Liver (tissue), 9 donors: ENCODE measurements around the gene ING5. TPM values are rescaled to one million over a fixed set of nuclear protein-coding genes. Genes with fewer than 3 reads are reported as not detected.

Source experiments
- DNase-seq: peaks from one replicate; pipeline ENCODE4 v3.0.0-alpha.2; 2017; ENCODE audit warnings: low spot score
- H3K27ac ChIP-seq, 2 donors: one replicate each; pipeline ENCODE4 v1.7.0; 2013; ENCODE audit warnings: inconsistent platforms in 2 of 2, low read length in 2 of 2, control low read depth in 1 of 2, low read depth in 1 of 2, mild to moderate bottlenecking in 1 of 2
- H3K27me3 ChIP-seq, 4 donors: one replicate each; pipeline versions ENCODE4 v1.6.1 to v1.7.0; 2013; ENCODE audit warnings: low read length in 3 of 4, inconsistent platforms in 1 of 4, mild to moderate bottlenecking in 1 of 4, moderate library complexity in 1 of 4; ENCODE audit not compliant: control insufficient read depth in 4 of 4, insufficient read depth in 4 of 4
- H3K36me3 ChIP-seq, 4 donors: one replicate each; pipeline versions ENCODE4 v1.6.1 to v1.7.0; 2013; ENCODE audit warnings: low read length in 3 of 4, mild to moderate bottlenecking in 3 of 4, low read depth in 1 of 4, moderate library complexity in 1 of 4; ENCODE audit not compliant: control insufficient read depth in 4 of 4, insufficient read depth in 3 of 4
- H3K4me1 ChIP-seq, 4 donors: one replicate each; pipeline versions ENCODE4 v1.6.1 to v1.7.0; 2013; ENCODE audit warnings: low read length in 3 of 4, mild to moderate bottlenecking in 3 of 4, moderate library complexity in 1 of 4; ENCODE audit not compliant: control insufficient read depth in 4 of 4, insufficient read depth in 4 of 4
- H3K4me3 ChIP-seq, 3 donors: one replicate each; pipeline versions ENCODE4 v1.6.1 to v1.7.0; 2013; ENCODE audit warnings: low read length in 3 of 3, control low read depth in 1 of 3, low read depth in 1 of 3, mild to moderate bottlenecking in 1 of 3
- H3K9ac ChIP-seq, 2 donors: one replicate each; pipeline ENCODE4 v1.7.0; 2013; ENCODE audit warnings: low read length in 2 of 2, mild to moderate bottlenecking in 2 of 2, moderate library complexity in 2 of 2, control low read depth in 1 of 2, low read depth in 1 of 2
- H3K9me3 ChIP-seq, 4 donors: one replicate each; pipeline versions ENCODE4 v1.6.1 to v1.7.0; 2013; ENCODE audit warnings: low read length in 3 of 4; ENCODE audit not compliant: control insufficient read depth in 4 of 4
- EGR1 ChIP-seq, 2 donors: IDR thresholded peaks; 2 replicates each; pipeline ENCODE4 v1.6.1; 2016 to 2018; ENCODE audit warnings: antibody characterized with exemption in 2 of 2, low read depth in 2 of 2
- FOXA1 ChIP-seq: IDR thresholded peaks from 2 replicates; pipeline ENCODE4 v1.6.1; 2016; ENCODE audit warnings: antibody characterized with exemption
- FOXA2 ChIP-seq: IDR thresholded peaks from 2 replicates; pipeline ENCODE4 v1.6.1; 2016; ENCODE audit warnings: antibody characterized with exemption
- GABPA ChIP-seq, 2 donors: IDR thresholded peaks in 1 of 2; conservative IDR thresholded peaks in 1 of 2; 2 replicates each; pipeline ENCODE4 v1.6.1; 2016; ENCODE audit warnings: antibody characterized with exemption in 2 of 2, mild to moderate bottlenecking in 1 of 2, moderate library complexity in 1 of 2
- HNF4A ChIP-seq, 2 donors: conservative IDR thresholded peaks; 2 replicates each; pipeline ENCODE4 v1.6.1; 2016; ENCODE audit warnings: antibody characterized with exemption in 2 of 2, mild to moderate bottlenecking in 2 of 2
- HNF4G ChIP-seq: IDR thresholded peaks from 2 replicates; pipeline ENCODE4 v1.6.1; 2016; ENCODE audit warnings: antibody characterized with exemption
- JUND ChIP-seq, 2 donors: IDR thresholded peaks; 2 replicates each; pipeline ENCODE4 v1.6.1; 2016; ENCODE audit warnings: antibody characterized with exemption in 2 of 2
- NR2F2 ChIP-seq: IDR thresholded peaks from 2 replicates; pipeline ENCODE4 v1.6.1; 2016; ENCODE audit warnings: antibody characterized with exemption
- RAD21 ChIP-seq, 2 donors: IDR thresholded peaks; 2 replicates each; pipeline ENCODE4 v1.6.1; 2016; ENCODE audit warnings: antibody characterized with exemption in 2 of 2, mild to moderate bottlenecking in 2 of 2
- RXRA ChIP-seq, 2 donors: IDR thresholded peaks; 2 replicates each; pipeline ENCODE4 v1.6.1; 2017 to 2018; ENCODE audit warnings: antibody characterized with exemption in 2 of 2, mild to moderate bottlenecking in 1 of 2
- SP1 ChIP-seq: IDR thresholded peaks from 2 replicates; pipeline ENCODE4 v1.6.1; 2018; ENCODE audit warnings: antibody characterized with exemption, mild to moderate bottlenecking
- TAF1 ChIP-seq: conservative IDR thresholded peaks from 2 replicates; pipeline ENCODE4 v1.6.1; 2016; ENCODE audit warnings: antibody characterized with exemption, mild to moderate bottlenecking
- YY1 ChIP-seq: IDR thresholded peaks from 2 replicates; pipeline ENCODE4 v1.6.1; 2016; ENCODE audit warnings: antibody characterized with exemption, mild to moderate bottlenecking
- WGBS: extraction: QIAGEN DNeasy Blood & Tissue Kit; methylation state at CpG from one replicate; pipeline ENCODE4 v1.1.7; 2013; 5-methylcytosine and 5-hydroxymethylcytosine counted together
- polyA plus RNA-seq, 2 donors: library from polyadenylated mRNA; stranded (reverse) in 1 of 2; unstranded in 1 of 2; fragments of 200-250 nt in 1 of 2; fragments of >200 nt in 1 of 2; fragmentation: Nextera tagmentation in 1 of 2; extraction: Ambion mirVana in 1 of 2; gene quantifications; one replicate each; pipeline versions ENCODE4 v1.2.1 to v1.2.3, GENCODE V29; 2013 to 2015
- total RNA-seq, 2 donors: library from RNA; depleted of rRNA; stranded (reverse); fragments of >200 nt; gene quantifications; one replicate each; pipeline ENCODE4 v1.2.3, GENCODE V29; 2014
- TF ChIP-seq, protein P1 (sequence below): fragments of 150-350 bp; IDR thresholded peaks from 2 replicates; pipeline ENCODE4 v1.5.1; 2017; ENCODE audit warnings: improper control_type of control experiment, low read depth, low read length; ENCODE audit not compliant: missing input control
- TF ChIP-seq, protein P2 (sequence below): IDR thresholded peaks from 2 replicates; pipeline ENCODE4 v1.6.1; 2016; ENCODE audit warnings: antibody characterized with exemption
- TF ChIP-seq, protein P3 (sequence below): IDR thresholded peaks from 2 replicates; pipeline ENCODE4 v1.6.1; 2016; ENCODE audit warnings: antibody characterized with exemption
- TF ChIP-seq, protein P4 (sequence below): IDR thresholded peaks from 2 replicates; pipeline ENCODE4 v1.6.1; 2016; ENCODE audit warnings: antibody characterized with exemption, mild to moderate bottlenecking
- TF ChIP-seq, protein P5 (sequence below): IDR thresholded peaks from 2 replicates; pipeline ENCODE4 v1.6.1; 2016; ENCODE audit warnings: antibody characterized with exemption
- donor health status: healthy.
- donor health status: healthy.
- donor health status: healthy.
- donor health status: healthy.
- donor health status: healthy.

ING5 gene
- total and polyA plus RNA-seq, 4 donors: 7.2 to 24.2 (median 13.9) TPM

- peaks cover 12 to 60% (median 25%) of the 10 kb centered on the region in 4 donors for H3K36me3 ChIP-seq
- DNase-seq: peak; percentile 63
- H3K4me1 ChIP-seq: no peaks in the 10 kb centered on the region
- H3K9me3 ChIP-seq: no peaks in the 10 kb centered on the region
- H3K27ac ChIP-seq: no peak overlapping the region
- no peak overlapping the region for H3K9ac ChIP-seq
- H3K27me3 ChIP-seq: no peaks in the 10 kb centered on the region
- WGBS: 61% methylated on average over 26 of the region's 26 CpGs
- TF ChIP-seq RAD21 (IDR thresholded peaks at IDR 0.05) (peak; percentile 84 to 92), EGR1 (IDR thresholded peaks at IDR 0.05; ENCODE audit: low read depth in 2 of 2) (no peak), TAF1 (no peak)
- TF ChIP-seq, protein P1, sequence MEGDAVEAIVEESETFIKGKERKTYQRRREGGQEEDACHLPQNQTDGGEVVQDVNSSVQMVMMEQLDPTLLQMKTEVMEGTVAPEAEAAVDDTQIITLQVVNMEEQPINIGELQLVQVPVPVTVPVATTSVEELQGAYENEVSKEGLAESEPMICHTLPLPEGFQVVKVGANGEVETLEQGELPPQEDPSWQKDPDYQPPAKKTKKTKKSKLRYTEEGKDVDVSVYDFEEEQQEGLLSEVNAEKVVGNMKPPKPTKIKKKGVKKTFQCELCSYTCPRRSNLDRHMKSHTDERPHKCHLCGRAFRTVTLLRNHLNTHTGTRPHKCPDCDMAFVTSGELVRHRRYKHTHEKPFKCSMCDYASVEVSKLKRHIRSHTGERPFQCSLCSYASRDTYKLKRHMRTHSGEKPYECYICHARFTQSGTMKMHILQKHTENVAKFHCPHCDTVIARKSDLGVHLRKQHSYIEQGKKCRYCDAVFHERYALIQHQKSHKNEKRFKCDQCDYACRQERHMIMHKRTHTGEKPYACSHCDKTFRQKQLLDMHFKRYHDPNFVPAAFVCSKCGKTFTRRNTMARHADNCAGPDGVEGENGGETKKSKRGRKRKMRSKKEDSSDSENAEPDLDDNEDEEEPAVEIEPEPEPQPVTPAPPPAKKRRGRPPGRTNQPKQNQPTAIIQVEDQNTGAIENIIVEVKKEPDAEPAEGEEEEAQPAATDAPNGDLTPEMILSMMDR: peak; percentile 67
- TF ChIP-seq, protein P2, sequence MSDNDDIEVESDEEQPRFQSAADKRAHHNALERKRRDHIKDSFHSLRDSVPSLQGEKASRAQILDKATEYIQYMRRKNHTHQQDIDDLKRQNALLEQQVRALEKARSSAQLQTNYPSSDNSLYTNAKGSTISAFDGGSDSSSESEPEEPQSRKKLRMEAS: no peak
- H3K4me3 ChIP-seq: no peak overlapping the region
Measured at GRCh38 chr2:241659150-241659739, 42.6 kb upstream of the ING5 start.

DNA sequence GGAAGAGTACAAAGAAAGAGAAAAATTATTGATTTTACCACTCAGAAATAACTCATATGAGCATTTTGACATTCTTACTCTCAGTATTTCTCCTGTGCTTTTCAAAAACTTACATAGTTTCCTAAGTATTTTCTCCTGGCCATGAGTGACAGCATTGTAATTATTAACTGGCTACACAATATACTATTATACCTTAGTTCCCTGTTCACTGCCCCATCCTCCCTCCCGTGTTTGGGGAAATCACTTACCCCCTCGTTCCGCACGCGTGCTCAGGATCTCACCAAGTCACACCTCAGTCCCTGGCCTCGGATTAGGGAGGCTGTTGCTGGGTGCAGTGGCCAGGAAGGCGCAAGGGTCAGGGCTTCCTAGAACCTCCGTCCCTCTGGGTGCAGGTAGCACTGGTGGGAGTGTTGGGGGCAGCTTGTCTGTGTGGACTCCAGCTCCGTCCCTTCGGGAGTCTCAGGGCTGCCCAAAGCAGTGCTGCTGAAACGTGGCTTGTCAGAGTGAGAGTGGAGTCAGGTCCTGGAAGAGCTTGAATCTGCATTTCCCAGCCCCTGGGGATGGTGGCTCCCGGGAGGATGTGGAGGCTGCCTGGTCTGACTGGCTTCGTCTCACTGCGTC lies 41.1 kb upstream of the ING5 start:
- no peak overlapping the region for H3K4me3 ChIP-seq
- no peaks in the 10 kb centered on the region for H3K9me3 ChIP-seq
- WGBS: 93% methylated on average over 14 of the region's 14 CpGs
- no peak overlapping the region for H3K27ac ChIP-seq
- H3K4me1 ChIP-seq: peaks cover 0 to 3% (median 0%) of the 10 kb centered on the region in 4 donors
- TF ChIP-seq HNF4A (conservative IDR thresholded peaks at IDR 0.05) (no peak), YY1 (no peak), FOXA1 (no peak), JUND (IDR thresholded peaks at IDR 0.05) (no peak), RAD21 (IDR thresholded peaks at IDR 0.05) (no peak), HNF4G (no peak), SP1 (no peak), TAF1 (no peak), NR2F2 (no peak), FOXA2 (no peak), RXRA (IDR thresholded peaks at IDR 0.05) (no peak), GABPA (IDR thresholded peaks at IDR 0.05 in 1 of 2, conservative IDR thresholded peaks at IDR 0.05 in 1 of 2) (no peak), EGR1 (IDR thresholded peaks at IDR 0.05; ENCODE audit: low read depth in 2 of 2) (no peak)
- TF ChIP-seq, protein P3, sequence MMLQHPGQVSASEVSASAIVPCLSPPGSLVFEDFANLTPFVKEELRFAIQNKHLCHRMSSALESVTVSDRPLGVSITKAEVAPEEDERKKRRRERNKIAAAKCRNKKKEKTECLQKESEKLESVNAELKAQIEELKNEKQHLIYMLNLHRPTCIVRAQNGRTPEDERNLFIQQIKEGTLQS: no peak
- TF ChIP-seq, protein P4, sequence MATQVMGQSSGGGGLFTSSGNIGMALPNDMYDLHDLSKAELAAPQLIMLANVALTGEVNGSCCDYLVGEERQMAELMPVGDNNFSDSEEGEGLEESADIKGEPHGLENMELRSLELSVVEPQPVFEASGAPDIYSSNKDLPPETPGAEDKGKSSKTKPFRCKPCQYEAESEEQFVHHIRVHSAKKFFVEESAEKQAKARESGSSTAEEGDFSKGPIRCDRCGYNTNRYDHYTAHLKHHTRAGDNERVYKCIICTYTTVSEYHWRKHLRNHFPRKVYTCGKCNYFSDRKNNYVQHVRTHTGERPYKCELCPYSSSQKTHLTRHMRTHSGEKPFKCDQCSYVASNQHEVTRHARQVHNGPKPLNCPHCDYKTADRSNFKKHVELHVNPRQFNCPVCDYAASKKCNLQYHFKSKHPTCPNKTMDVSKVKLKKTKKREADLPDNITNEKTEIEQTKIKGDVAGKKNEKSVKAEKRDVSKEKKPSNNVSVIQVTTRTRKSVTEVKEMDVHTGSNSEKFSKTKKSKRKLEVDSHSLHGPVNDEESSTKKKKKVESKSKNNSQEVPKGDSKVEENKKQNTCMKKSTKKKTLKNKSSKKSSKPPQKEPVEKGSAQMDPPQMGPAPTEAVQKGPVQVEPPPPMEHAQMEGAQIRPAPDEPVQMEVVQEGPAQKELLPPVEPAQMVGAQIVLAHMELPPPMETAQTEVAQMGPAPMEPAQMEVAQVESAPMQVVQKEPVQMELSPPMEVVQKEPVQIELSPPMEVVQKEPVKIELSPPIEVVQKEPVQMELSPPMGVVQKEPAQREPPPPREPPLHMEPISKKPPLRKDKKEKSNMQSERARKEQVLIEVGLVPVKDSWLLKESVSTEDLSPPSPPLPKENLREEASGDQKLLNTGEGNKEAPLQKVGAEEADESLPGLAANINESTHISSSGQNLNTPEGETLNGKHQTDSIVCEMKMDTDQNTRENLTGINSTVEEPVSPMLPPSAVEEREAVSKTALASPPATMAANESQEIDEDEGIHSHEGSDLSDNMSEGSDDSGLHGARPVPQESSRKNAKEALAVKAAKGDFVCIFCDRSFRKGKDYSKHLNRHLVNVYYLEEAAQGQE: no peak
- TF ChIP-seq, protein P2: no peak
- TF ChIP-seq, protein P1: no peak
- TF ChIP-seq, protein P5, sequence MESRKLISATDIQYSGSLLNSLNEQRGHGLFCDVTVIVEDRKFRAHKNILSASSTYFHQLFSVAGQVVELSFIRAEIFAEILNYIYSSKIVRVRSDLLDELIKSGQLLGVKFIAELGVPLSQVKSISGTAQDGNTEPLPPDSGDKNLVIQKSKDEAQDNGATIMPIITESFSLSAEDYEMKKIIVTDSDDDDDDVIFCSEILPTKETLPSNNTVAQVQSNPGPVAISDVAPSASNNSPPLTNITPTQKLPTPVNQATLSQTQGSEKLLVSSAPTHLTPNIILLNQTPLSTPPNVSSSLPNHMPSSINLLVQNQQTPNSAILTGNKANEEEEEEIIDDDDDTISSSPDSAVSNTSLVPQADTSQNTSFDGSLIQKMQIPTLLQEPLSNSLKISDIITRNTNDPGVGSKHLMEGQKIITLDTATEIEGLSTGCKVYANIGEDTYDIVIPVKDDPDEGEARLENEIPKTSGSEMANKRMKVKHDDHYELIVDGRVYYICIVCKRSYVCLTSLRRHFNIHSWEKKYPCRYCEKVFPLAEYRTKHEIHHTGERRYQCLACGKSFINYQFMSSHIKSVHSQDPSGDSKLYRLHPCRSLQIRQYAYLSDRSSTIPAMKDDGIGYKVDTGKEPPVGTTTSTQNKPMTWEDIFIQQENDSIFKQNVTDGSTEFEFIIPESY: no peak
- no peak for DNase-seq
- peaks cover 10 to 47% (median 17%) of the 10 kb centered on the region in 4 donors for H3K36me3 ChIP-seq
- no peak overlapping the region for H3K9ac ChIP-seq
- H3K27me3 ChIP-seq: no peaks in the 10 kb centered on the region
